ENCODE results near the gene ARHGAP26.

- TF ChIP-seq POLR2AphosphoS5 (IDR thresholded peaks at IDR 0.05; ENCODE audit: low read depth, low read length) (no peak), CTCF (IDR thresholded peaks at IDR 0.05) (no peak)
Measured at GRCh38 chr5:142821034-142821732, 51.0 kb downstream of the ARHGAP26 start.
